WI38 (cell line): Measurements from ENCODE around the gene EMX1.
A peak's percentile ranks its signal among the peaks of the same experiment; 100 is the strongest.

Experiments
- H3K4me3 ChIP-seq: 2 replicates; pipeline ENCODE4 v1.5.1; 2011; ENCODE audit warnings: low read depth, mild to moderate bottlenecking, control low read depth, low read length
- TF ChIP-seq, protein P1 (sequence below): IDR thresholded peaks from 2 replicates; pipeline ENCODE4 v1.5.1; 2012; ENCODE audit warnings: low read depth, mild to moderate bottlenecking, control low read depth, low read length

Gene EMX1

DNA sequence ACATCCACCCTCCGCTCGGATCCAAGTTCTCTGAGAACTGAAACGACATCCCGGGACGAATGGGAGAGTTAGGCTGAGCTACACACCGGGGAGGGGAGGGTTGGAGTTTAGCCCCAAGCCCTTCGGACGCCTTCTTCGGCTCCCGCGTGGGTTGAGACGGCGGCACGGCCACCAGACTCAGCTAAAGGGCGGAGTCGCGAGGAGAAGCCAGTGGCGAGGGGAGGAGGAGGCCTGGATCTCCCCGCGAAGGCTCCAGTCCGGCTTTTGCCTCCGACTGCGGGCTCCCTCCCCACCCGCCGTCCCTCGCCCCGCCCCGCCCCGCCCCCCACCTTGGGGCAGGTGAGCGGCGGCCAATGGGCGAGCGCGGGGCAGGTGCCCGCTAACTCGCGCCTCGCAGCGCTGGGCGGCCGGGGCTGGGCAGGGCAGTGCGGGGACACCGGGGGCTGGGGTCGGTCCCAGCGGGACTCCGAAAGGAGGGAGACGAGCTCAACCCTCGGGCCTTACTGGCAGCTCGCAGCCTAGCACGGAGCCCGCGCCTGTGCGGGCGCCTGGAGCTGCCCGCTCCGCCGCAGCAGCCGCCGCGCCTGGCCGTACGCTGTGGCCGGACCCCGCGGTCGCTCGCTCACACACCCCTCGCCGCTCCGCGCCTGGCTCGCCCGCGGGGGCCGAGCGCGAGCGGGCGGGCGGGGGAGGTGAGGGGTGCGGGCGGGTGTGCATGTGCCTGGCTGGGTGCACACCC, at the start of gene EMX1:
TSS of gene EMX1 (plus strand) at position 382 of the 739 bp plus-strand sequence. CDS start at position 716, 334 bp downstream.
- TF ChIP-seq, protein P1, sequence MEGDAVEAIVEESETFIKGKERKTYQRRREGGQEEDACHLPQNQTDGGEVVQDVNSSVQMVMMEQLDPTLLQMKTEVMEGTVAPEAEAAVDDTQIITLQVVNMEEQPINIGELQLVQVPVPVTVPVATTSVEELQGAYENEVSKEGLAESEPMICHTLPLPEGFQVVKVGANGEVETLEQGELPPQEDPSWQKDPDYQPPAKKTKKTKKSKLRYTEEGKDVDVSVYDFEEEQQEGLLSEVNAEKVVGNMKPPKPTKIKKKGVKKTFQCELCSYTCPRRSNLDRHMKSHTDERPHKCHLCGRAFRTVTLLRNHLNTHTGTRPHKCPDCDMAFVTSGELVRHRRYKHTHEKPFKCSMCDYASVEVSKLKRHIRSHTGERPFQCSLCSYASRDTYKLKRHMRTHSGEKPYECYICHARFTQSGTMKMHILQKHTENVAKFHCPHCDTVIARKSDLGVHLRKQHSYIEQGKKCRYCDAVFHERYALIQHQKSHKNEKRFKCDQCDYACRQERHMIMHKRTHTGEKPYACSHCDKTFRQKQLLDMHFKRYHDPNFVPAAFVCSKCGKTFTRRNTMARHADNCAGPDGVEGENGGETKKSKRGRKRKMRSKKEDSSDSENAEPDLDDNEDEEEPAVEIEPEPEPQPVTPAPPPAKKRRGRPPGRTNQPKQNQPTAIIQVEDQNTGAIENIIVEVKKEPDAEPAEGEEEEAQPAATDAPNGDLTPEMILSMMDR: no peak
- no peak within 1 kb of the TSS for H3K4me3 ChIP-seq

DNA sequence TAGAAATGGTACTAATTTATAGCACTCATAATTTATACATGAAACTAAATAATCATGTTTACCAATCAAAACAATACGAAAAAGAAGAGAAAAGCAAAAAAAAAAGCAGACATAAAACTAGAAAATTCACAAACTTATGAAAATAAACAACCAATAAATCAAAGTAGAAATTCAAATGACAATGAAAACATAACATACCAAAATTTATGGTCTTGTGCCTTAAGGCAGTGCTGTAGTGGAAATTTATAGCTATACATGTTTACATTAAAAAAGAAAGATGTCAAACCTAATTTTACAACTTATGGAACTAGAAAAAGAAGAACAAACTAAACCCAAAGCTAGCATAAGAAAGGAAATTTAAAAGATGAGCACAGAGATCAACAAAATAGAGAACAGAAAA, 46.3 kb upstream of the EMX1 start:
- no peak overlapping the region for H3K4me3 ChIP-seq
- TF ChIP-seq, protein P1: no peak

DNA sequence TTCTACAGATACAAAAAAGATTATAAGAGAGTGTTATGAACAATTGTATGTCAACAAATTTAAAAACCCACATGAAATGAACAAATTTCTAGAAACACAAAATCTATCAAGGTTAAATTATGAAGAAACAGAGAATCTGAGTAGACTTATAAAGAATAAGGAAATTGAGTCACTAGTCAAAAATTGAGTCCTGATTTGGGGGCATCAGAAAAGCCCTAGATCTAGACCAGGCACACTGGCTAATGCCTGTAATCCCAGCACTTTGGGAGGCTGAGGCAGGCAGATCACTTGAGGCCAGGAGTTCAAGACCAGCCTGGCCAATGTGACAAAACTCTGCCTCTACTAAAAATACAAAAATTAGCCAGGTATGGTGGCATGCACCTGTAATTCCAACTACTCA, 45.4 kb upstream of the EMX1 start:
- TF ChIP-seq, protein P1: no peak
- H3K4me3 ChIP-seq: no peak overlapping the region

DNA sequence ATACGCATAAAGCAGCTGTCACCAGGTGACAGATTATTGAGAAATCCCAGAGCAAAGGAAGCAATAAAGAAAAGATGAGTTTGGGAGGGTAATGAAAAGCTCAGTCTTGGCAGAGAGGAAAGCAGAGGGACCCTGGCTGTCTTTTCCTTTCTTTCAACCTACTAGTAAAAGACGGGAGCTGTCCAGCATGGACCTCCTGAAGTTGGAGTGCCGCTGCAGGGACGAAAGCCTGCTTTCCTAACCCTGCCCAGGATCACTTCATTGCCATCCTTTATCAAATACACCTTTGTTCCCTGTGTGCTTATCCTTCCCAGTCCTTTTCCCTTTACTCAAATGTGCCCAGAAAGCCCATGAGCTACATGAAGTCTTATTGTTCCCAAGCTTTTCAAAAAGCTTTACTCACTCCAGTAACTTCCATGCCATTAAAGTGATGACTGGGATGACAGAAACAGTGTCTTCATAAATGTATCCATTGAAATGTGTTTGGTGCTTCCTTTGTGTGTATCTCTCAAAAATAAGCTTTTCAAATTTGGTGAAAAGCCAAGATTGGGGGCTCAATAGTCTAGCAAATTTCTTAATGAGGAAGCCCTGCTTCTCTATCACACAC, 33.9 kb upstream of the EMX1 start:
- TF ChIP-seq, protein P1: no peak

DNA sequence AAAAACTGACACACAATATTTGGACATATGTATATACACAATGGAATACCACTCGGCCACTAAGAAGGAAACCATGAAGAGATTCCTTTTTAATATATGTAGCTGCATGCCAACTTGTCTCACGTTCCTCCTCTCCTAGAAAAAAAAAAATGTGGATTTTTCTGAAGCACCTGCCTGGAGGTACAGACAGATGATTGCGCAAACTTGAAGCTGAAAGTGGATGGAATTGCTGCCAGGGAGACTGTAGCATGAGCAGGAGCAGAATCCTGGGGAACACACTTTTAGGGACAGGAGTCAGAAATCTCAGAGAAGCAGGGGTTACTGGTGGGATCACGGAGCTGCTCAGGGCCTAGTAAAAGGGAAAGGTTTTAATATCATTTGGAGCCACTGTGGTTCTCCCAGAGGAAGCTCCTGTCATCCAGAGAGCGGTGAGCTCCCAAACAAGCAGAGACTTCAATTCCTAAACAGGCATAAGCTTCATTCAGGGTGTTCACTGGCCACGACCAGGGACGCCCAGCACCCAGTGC, 30.8 kb upstream of the EMX1 start:
- TF ChIP-seq, protein P1: no peak
- H3K4me3 ChIP-seq: peak overlapping the region; percentile 67

More for the DNA sequence above, 33.9 kb upstream of the EMX1 start:
- no peak overlapping the region for H3K4me3 ChIP-seq

DNA sequence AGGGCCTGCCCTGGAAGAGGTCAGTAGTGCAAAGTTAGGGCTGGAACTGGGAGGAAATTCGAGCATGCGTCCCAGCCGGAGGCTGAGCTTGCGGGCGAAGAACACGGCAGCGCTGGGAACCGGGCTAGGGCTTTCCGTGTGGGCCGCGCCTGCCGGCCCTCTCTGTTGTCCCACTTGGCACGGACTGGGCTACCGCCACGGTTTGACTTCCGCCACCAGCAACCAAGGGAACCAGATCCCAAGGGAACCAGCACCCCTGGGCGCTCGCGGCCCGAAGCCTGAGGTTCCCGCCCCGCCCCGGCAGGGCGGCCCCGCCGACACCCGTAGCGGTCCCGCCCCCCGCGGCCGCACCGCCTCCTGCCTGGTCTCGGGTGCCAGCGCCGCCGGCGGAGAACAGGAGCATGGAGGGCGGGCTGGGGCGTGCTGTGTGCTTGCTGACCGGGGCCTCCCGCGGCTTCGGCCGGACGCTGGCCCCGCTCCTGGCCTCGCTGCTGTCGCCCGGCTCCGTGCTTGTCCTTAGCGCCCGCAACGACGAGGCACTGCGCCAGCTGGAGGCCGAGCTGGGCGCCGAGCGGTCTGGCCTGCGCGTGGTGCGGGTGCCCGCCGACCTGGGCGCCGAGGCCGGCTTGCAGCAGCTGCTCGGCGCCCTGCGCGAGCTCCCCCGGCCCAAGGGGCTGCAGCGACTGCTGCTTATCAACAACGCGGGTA, 30.1 kb upstream of the EMX1 start, which contains the start of gene SPR:
TSS of gene SPR (plus strand) at position 377 of the 708 bp plus-strand sequence. CDS start at position 402, 25 bp downstream.
- peak within 1 kb of the TSS; percentile 67 for H3K4me3 ChIP-seq
- TF ChIP-seq, protein P1: no peak
